Nephron progenitor cell (in vitro differentiated cells): ENCODE data around the gene SUPT4H1.

Source experiments
- DNase-seq: peaks from one replicate; pipeline ENCODE4 v3.0.0; 2021
- H3K27ac Mint-ChIP-seq: 2 replicates; pipeline ENCODE4 v1.8.0; 2021; ENCODE audit warnings: mild to moderate bottlenecking, moderate library complexity, mixed read lengths
- H3K27me3 Mint-ChIP-seq: 2 replicates; pipeline ENCODE4 v1.8.0; 2021; ENCODE audit warnings: mild to moderate bottlenecking, low read depth, mixed read lengths; ENCODE audit not compliant: poor library complexity
- H3K36me3 Mint-ChIP-seq: 2 replicates; pipeline ENCODE4 v1.8.0; 2021; ENCODE audit warnings: low read depth, mixed read lengths
- H3K4me1 Mint-ChIP-seq: 2 replicates; pipeline ENCODE4 v1.8.0; 2021; ENCODE audit warnings: mixed read lengths
- H3K4me3 Mint-ChIP-seq: 2 replicates; pipeline ENCODE4 v1.8.0; 2021; ENCODE audit warnings: mild to moderate bottlenecking, moderate library complexity, mixed read lengths
- H3K9me3 Mint-ChIP-seq: 2 replicates; pipeline ENCODE4 v1.8.0; 2021; ENCODE audit warnings: mild to moderate bottlenecking, moderate library complexity, mixed read lengths
- TF ChIP-seq, protein P1 (sequence below): fragments of 200-600 bp; sonication (generic); IDR thresholded peaks from 2 replicates; pipeline ENCODE4 v1.5.0; 2021; ENCODE audit warnings: antibody characterized with exemption

The SUPT4H1 gene

DNA sequence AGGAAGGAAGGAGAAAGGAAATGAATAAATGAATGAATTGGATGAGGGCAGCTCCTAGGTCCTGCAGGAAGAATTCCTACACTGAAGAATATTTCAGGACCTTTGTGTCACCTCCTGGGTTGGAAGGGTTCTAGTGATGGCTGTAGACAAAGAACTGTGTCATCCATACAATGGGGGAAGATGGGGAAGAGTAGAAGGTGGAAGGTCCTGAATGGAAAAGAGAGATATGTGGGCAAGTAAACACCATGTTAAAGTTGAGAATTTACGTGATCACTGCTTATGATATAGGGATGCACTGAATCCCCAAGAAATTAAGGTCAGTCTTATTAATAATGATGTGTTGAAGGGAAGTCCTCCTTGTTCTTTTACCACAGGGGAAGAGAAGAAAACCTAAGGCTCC, 4.2 kb upstream of the SUPT4H1 start:
- Mint-ChIP-seq H3K4me3 (no peak overlapping the region), H3K27ac (no peak overlapping the region), H3K4me1 (peaks cover 43% of the 10 kb centered on the region), H3K27me3 (peaks cover 2% of the 10 kb centered on the region), H3K36me3 (peaks cover 7% of the 10 kb centered on the region), H3K9me3 (no peaks in the 10 kb centered on the region)
- TF ChIP-seq, protein P1, sequence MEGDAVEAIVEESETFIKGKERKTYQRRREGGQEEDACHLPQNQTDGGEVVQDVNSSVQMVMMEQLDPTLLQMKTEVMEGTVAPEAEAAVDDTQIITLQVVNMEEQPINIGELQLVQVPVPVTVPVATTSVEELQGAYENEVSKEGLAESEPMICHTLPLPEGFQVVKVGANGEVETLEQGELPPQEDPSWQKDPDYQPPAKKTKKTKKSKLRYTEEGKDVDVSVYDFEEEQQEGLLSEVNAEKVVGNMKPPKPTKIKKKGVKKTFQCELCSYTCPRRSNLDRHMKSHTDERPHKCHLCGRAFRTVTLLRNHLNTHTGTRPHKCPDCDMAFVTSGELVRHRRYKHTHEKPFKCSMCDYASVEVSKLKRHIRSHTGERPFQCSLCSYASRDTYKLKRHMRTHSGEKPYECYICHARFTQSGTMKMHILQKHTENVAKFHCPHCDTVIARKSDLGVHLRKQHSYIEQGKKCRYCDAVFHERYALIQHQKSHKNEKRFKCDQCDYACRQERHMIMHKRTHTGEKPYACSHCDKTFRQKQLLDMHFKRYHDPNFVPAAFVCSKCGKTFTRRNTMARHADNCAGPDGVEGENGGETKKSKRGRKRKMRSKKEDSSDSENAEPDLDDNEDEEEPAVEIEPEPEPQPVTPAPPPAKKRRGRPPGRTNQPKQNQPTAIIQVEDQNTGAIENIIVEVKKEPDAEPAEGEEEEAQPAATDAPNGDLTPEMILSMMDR = no peak
- no peak for DNase-seq

DNA sequence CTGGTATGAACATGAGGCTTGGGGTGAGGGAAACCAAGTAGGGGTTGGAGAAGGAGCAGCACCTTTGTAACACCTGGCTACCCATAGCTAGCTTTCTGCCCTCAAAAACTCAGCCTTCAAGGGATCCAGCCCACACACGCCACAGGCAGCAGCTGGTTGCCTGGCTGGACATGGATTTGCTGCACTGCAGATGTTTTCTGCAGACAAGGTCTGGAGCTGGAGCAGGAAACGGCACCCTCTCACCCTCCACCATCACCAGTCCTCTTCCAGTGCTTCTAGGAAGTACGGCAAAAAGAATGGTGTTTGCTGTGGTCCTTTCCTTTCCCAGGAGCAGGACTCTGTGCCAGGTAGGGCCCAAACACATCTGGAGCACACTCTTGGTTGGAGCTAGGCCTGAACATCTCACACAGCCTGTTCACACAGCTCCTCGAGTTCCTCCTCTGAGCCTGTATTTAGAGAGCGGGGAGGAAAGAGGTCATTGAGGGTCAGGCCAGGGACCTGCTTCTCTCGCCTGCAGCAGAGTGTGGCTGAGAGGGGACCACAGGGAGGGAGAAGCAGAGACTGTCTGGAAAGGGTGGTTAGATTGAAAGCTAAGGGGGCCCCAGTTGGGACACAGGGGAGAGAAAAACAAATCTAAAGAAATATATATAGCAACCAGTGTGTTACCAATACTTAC, 2.7 kb upstream of the SUPT4H1 start:
- Mint-ChIP-seq H3K36me3 (peaks cover 14% of the 10 kb centered on the region), H3K4me1 (peaks cover 50% of the 10 kb centered on the region), H3K4me3 (no peak overlapping the region), H3K27me3 (peaks cover 2% of the 10 kb centered on the region), H3K9me3 (no peaks in the 10 kb centered on the region), H3K27ac (peak overlapping the region; percentile 15)
- DNase-seq = no peak
- TF ChIP-seq, protein P1 = no peak

DNA sequence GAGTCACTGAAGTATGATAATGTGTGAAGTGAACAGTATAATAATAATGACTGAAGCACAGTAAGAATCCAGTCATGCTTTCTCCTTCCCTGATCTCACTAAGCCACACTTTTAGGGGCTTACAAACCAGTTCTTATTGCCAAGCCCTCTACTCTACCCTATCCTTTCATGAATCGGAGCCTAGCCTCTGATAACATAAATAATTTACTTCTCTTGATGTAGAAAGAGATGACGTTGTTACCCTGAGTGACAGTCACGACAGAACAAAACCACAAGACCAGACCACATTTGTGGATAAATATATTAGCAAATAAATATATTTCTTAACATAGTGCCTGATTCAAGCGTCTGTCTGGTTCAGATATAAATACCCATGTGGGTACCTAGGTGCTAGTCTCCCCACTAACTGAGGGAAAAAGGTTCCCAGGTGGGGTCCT, 1.4 kb upstream of the SUPT4H1 start:
- H3K4me3 Mint-ChIP-seq = peak overlapping the region; percentile 100
- H3K4me1 Mint-ChIP-seq = peaks cover 54% of the 10 kb centered on the region
- DNase-seq = no peak
- peak overlapping the region; percentile 93 for H3K27ac Mint-ChIP-seq
- peaks cover 27% of the 10 kb centered on the region for H3K36me3 Mint-ChIP-seq
- H3K9me3 Mint-ChIP-seq = no peaks in the 10 kb centered on the region
- peaks cover 2% of the 10 kb centered on the region for H3K27me3 Mint-ChIP-seq
- TF ChIP-seq, protein P1 = no peak

DNA sequence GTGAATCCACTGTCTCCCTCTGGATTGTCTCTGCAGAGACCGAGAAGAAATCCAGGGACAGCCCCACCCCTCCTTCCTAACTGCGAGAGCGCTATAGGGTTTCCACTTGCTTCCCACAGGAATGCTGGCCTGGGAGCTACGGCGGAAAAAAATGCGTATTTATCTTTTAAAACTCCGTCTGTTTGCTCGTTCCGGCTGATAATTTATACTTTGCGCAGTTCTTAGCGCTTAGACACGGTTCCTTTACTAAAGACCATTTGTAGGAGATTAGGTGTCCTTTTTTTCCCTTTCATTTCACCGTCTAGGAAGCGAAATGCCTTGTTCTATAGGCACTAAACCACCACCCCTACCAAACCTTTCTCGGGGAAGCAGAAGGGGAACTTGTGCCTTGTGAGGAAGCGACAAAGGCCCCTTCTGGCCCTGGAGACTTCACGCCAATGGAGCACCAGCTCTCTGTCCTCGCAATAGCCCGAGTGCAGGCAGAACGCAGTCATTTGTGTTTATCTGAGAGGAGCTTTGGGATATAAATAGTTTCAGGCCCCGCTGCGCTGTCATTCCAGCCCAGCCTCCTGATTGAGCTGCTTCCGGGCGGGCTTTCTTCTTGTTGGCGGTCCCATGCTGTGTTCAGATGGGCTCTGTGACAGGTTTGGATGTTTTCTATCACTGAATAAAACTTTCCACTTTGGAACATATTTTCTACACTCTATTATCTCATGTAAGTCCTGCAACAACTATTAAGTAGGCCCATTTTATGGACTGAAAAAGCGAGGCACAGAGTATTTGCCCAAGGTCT, 791 bp upstream of the SUPT4H1 start:
- Mint-ChIP-seq H3K4me3 (peak overlapping the region; percentile 100), H3K27ac (peak overlapping the region; percentile 93), H3K4me1 (peaks cover 54% of the 10 kb centered on the region), H3K27me3 (peaks cover 2% of the 10 kb centered on the region), H3K9me3 (no peaks in the 10 kb centered on the region), H3K36me3 (peaks cover 31% of the 10 kb centered on the region)
- DNase-seq = no peak
- TF ChIP-seq, protein P1 = no peak

DNA sequence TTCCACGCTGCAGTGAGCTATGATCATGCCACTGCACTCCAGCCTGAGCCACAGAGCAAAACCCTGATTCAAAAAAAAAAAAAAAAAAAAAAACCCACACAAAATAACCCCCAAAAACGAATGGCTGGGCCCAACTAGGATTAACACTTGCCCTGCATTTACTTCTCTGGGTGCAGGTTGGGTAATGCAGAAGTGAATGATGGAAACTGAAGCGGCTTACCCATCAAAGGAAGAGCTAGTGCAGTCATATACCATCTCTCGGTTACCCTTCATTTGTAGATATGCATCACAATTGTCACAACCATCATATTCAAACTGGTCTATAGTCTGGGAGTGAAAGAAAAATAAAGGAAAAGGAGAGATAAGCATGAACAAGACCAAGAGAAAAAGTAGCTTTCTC, 819 bp downstream of the SUPT4H1 start:
- peak overlapping the region; percentile 100 for H3K4me3 Mint-ChIP-seq
- DNase-seq = no peak
- TF ChIP-seq, protein P1 = no peak
- H3K4me1 Mint-ChIP-seq = peaks cover 54% of the 10 kb centered on the region
- peaks cover 47% of the 10 kb centered on the region for H3K36me3 Mint-ChIP-seq
- no peaks in the 10 kb centered on the region for H3K9me3 Mint-ChIP-seq
- peaks cover 2% of the 10 kb centered on the region for H3K27me3 Mint-ChIP-seq
- no peak overlapping the region for H3K27ac Mint-ChIP-seq
